Measurements from ENCODE around the gene XPOT. TPM values are rescaled to one million over a fixed set of nuclear protein-coding genes. Genes with fewer than 3 reads are reported as not detected.

XPOT gene
- total and polyA plus RNA-seq, 2 of the 4 experiments (the other 2 are of a cell fraction): 40.9 to 80.8 TPM

GRCh38 chr12:64461634-64462414 is 57.6 kb downstream of the XPOT start:
- Histone ChIP-seq H3K18ac (ENCODE audit: low read depth, low read length) (no peak overlapping the region), H2BK20ac (ENCODE audit: low read depth, low read length) (no peak overlapping the region), H4K20me1 (ENCODE audit: insufficient read depth, low read length) (peaks cover 15% of the 10 kb centered on the region; the same call in 1 of the 2 replicates), H3K4me3 (ENCODE audit: insufficient read depth, low read depth, low read length) (no peak overlapping the region), H3K27me3 (ENCODE audit: control insufficient read depth, insufficient read depth, low read length) (no peaks in the 10 kb centered on the region), H3K9ac (ENCODE audit: low read depth, low read length) (no peak overlapping the region), H4K91ac (ENCODE audit: insufficient read depth, low read depth, low read length) (no peak overlapping the region), H2BK120ac (ENCODE audit: low read depth, low read length) (no peak overlapping the region; the same call in 1 of the 2 replicates), H3K4me2 (ENCODE audit: low read depth, low read length) (peak overlapping the region; percentile 55; the same call in 1 of the 2 replicates), H3K9me1 (ENCODE audit: insufficient read depth, low read length) (peaks cover 8% of the 10 kb centered on the region; the same call in 1 of the 2 replicates), H2AK5ac (ENCODE audit: low read depth, low read length) (no peak overlapping the region), H3K56ac (ENCODE audit: extremely low read depth, insufficient read depth, low read length) (no peak overlapping the region), H4K5ac (ENCODE audit: low read depth, low read length) (no peak overlapping the region), H3K23ac (ENCODE audit: low read depth, low read length) (peak overlapping the region; percentile 11; the same call in 1 of the 2 replicates), H3K14ac (replicated peaks; ENCODE audit: low read depth, low read length) (peak overlapping the region; percentile 70), H2AK9ac (replicated peaks; ENCODE audit: low read depth, low read length, poor library complexity) (no peak overlapping the region), H2BK15ac (ENCODE audit: low read depth, low read length) (no peak overlapping the region), H3K4me1 (ENCODE audit: control insufficient read depth, insufficient read depth, low read length) (peaks cover 17% of the 10 kb centered on the region), H3K9me3 (ENCODE audit: control insufficient read depth, insufficient read depth, low read length) (no peaks in the 10 kb centered on the region), H4K8ac (ENCODE audit: low read depth in 2 of 2, low read length in 2 of 2) (no peak overlapping the region), H3K36me3 (ENCODE audit: control insufficient read depth, insufficient read depth, low read length) (peaks cover 26% of the 10 kb centered on the region), H3K79me1 (ENCODE audit: low read depth in 1 of 2, low read length in 2 of 2) (peaks cover 27 to 48% of the 10 kb centered on the region in 2 experiments), H2AFZ (replicated peaks; ENCODE audit: low read length, poor library complexity) (no peak overlapping the region), H2BK5ac (ENCODE audit: low read depth, low read length, poor library complexity, severe bottlenecking) (peak overlapping the region; percentile 21), H3K4ac (ENCODE audit: low read depth, low read length) (no peak overlapping the region), H3K27ac (ENCODE audit: insufficient read depth, low read length) (no peak overlapping the region)
- no TSS peak for BruUV-seq (replicated peaks)
- DNase-seq (peak; percentile 78), ATAC-seq (ENCODE audit: low read depth) (peak; percentile 76)
- dilution Hi-C loops (cut with HindIII; ENCODE audit: low sequenced_read_pairs, unreplicated experiment): no loop called here
- TF ChIP-seq ELK1 (IDR thresholded peaks at IDR 0.05; ENCODE audit: borderline replicate concordance, low read depth, low read length) (no peak), BHLHE40 (IDR thresholded peaks at IDR 0.05; ENCODE audit: low read depth, low read length) (peak; percentile 45; the same call in 1 of the 2 replicates), SMC3 (IDR thresholded peaks at IDR 0.05; ENCODE audit: low read depth, low read length) (no peak), CEBPB (IDR thresholded peaks at IDR 0.05; ENCODE audit: low read depth, low read length) (peak; percentile 53; the same call in 1 of the 2 replicates), NFE2L2 (IDR thresholded peaks at IDR 0.05; ENCODE audit: low read depth, low read length) (no peak), RCOR1 (IDR thresholded peaks at IDR 0.05; ENCODE audit: insufficient replicate concordance, low read length) (no peak), FOS (IDR thresholded peaks at IDR 0.05; ENCODE audit: low read depth, low read length) (peak; percentile 89), RAD21 (IDR thresholded peaks at IDR 0.05; ENCODE audit: low read length) (no peak)
- ChIA-PET CTCF (no interaction called here), POLR2A (ENCODE audit: unreplicated experiment) (no interaction called here)
- in situ Hi-C loops (cut with MboI; ENCODE audit: low sequenced_read_pairs): no loop called here
- WGBS, 2 experiments (ENCODE audit: extremely low coverage in 2 of 2, insufficient read length in 1 of 2): no CpG with 5 or more reads among the region's 2 CpGs
- intact Hi-C loops (cut with micrococcal nuclease): loop anchor here (5.0 kb wide), 1 partner anchor 85 kb away; no protein-coding TSS in a partner anchor
